NCI-H345 treated with DMSO at 0.1 percent for 48 hours (cell line): ENCODE results near the gene DSCAM.
A peak's percentile ranks its signal among the peaks of the same experiment; 100 is the strongest.

Experiments
- DNase-seq: peaks from one replicate; lab custom pipeline; 2025; ENCODE audit not compliant: unreplicated experiment; lab: John Stamatoyannopoulos, UW

The DSCAM gene

DNA sequence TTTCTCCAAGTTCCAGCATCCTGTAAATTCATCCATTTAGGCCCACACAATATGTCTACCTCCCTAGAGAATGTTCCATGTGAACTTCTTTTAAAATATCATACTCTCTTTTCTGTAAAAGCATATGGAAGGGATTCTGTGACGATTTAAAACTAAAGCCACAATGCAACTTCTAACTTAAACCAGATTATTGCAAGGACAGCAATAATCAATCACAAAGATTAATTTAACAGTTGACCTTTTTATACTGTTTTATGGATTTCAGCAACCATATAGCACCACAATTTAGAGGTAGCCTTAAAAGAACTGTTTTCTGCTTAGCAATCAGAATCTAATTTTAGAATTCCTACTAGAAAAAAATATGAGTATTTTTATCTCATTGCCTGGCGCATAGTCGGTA lies 58.3 kb downstream of the DSCAM start:
- no peak for DNase-seq

DNA sequence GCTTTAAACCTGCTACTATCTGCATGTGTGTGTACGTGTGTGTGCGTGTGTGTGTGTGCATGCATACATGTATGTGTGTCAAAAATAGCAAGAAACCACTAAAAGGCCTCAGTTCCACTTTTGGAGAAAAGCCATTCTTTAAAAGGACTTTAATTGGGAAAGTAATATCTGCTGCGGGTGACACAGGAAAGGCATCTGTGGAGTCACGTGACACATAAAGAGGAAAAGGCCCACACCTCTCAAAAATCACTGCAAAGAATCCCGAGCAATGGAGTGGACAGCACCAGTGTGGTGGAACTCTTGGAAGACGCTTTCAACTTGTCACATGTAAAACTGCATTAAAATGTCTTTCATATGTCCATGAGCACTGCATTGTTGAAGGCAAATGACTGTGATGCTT lies 63.6 kb downstream of the DSCAM start:
- no peak for DNase-seq

DNA sequence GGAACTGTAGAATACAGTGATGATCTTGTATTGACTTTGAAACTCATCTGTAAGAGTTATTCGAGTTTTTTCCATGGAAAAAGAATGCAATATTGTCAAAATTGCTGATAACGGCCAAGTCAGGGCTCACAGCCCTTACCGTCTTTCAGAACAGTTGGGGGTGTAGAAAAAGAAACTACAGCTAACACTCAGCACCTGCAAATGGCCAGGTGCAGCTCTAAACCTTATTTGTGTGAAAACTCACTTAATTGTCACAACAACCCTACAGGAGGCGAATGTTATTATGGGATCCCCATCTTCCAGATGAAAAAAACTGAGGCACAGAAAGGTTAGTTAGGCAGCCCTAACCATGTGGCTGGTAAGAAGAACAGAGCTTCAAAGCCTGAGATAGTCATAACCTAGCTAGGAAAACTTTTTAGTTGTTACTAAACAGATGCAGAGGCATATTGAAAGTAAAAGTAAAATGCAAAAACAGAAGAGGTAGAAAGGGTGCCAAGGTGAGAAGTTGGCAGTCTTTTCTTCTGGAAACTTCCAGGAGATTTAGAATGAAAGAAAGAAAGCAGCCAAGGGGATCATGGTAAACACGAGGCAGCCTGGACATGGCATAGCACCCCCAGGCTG lies 76.4 kb downstream of the DSCAM start:
- DNase-seq = no peak

DNA sequence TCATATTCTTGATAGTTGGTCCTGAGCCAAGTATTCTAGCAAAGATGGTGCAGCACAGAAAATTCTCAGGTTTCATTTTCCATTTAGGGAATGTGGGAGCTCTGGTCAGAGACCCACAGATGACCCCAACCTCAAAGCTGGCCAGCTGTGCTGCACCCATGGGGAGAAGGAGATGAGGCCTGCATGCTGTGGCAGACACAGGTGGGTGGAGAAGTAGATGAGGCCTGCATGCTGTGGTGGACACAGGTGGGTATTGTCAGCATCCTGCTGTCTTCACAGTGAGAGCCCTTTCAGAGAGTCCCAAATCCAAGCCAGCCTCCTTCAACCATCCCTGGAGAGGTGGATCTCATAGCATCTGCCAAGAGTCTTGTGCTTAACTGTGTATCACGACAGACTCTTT lies 77.7 kb downstream of the DSCAM start:
- DNase-seq = no peak

DNA sequence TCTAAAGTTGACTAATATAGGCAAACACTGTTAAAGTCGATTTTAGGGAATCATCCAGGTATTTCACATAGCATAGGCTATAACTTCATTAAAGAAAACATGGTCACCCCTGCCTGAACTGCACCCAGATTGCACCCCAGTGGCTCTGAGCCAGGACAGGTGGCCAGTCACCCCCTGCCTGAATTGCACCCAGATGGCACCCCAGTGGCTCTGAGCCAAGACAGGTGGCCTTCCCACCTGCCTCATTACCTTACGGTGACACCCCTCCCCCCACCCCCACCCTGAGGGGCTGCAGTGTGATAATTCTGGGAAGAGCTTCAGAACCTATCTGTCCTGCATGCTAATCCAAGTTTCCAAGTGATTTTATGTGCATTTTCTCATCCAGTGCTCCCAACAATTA lies 78.9 kb downstream of the DSCAM start:
- DNase-seq = no peak

DNA sequence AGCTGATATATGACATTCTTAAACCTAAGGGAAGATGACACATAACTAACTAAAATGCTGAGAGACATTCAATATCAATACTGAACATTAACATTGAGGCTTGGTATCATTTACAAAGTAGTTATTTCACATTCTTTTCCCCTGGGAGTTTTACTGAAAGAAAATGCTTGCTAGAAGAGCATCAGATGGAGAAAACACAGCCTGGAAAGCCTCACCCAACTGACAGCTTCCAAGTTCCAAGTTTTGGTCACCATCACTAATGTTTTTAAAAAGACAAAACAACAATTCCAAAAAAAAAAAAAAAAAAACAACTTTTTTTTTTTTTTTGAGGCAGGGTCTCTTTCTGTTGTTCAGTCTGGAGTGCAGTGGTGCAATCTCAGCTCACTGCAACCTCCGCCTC lies 80.6 kb downstream of the DSCAM start:
- DNase-seq = no peak

DNA sequence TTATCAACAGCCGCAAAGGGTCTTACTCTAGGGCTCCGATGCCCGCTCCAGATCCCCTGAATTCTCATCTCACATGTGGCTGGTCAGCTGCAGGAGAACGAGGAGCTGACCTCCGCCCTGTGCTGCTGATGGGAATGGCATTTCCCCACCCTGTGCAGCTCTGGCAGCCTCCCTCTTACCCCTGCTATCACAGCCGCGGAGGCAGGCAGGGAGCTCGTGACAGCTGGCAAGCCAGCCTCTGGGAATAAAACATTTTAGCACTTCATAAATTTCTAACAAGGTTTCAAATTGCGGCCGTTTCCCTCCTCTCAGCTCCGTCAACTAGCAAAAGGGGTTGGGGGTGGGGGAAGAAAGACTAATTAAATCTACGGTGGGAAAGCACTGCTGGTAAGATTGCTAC lies 81.1 kb downstream of the DSCAM start:
- DNase-seq = no peak

DNA sequence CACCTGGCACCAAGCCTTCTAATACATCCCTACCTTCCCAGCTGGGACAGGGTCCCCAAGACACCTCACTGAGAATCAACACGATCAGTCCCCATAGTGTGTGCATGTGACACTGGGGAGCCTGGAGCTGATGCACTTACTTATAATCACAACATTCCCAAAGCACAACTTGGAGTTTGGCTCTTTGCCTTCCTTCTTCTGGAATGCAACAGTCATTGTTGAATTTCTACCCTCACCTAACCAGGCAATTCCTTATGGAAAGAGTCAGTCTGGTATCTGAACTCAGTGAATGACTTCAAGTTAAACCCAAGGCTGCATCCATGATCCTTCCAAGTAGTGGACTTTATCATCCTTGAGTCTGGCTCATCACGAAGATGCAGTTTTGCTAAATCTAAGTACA lies 86.1 kb downstream of the DSCAM start:
- DNase-seq = no peak

DNA sequence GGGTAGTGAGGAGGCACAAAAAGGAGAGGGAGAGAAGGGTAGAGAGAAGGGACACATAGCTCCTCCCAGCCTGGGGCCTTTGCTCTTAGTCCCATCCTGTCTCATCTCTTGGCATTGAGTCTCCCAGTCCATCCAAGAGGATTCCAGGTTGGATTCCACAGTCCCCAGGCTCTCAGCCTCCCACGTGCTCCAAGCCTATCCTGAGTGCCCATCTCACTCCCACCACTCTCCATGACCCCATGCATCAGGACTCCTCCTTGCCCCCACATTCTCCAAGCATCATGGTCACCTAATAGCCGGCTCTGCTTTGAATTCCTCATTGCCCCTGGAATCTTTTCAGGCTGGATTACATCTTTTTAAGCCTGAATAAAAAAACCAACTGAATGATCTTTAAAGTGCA lies 87.9 kb downstream of the DSCAM start:
- DNase-seq = no peak

DNA sequence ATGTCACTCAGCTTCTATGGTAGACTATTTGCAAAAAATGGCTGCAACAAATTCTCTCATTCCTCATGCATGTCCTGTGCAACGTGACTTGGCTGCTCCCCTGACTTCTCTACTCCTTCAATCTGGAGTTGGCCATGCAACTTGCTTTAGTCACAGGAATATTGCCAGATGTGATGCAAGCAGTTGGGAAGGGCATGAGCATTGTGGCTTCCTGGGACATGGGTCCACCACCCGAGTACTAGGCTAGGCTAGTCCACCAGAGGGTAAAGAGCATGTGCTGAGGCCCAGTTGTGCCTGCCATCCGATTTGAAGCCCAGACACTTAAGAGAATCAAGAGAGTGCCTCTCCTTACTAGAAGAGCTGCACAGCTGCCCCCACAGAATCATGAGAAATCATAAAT lies 89.6 kb downstream of the DSCAM start:
- DNase-seq = no peak

DNA sequence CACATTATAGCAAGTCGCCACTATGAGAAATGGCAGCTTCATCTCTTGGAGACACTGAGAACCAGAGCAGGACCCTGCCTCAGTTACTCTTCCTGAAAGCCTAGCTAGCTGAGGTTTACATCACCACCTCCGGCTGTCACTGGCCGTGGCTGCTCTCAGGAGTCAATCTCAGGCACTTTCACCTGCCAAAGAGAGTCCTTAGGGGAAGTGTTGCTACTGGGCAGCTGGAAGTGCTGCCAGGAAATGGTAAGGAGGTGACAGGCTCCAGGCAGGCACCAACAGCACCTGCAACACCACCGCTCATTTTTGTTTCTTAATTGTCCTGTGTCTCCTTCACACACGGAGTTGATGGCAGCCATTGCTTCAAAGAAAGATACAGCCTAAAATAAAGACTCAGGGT lies 92.5 kb downstream of the DSCAM start:
- no peak for DNase-seq

DNA sequence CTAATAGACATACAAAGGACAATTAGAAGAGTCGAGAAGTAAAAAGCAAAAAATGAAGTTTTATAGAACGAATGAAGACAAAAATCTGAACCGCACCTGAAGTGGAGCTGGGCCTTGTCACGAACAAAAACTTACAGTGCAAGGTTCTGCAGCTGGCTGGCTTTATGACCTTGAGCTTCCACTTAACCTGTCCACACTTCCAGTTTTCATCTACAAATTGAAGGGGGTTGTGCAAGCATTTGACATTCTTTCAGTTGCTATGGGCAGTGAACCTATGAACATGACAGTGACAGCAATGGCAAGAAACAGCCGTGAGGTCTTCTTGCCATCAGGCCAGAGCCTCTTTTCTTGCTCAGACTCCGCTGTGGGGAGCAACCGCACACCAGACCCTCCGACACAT lies 93.2 kb downstream of the DSCAM start:
- no peak for DNase-seq

DNA sequence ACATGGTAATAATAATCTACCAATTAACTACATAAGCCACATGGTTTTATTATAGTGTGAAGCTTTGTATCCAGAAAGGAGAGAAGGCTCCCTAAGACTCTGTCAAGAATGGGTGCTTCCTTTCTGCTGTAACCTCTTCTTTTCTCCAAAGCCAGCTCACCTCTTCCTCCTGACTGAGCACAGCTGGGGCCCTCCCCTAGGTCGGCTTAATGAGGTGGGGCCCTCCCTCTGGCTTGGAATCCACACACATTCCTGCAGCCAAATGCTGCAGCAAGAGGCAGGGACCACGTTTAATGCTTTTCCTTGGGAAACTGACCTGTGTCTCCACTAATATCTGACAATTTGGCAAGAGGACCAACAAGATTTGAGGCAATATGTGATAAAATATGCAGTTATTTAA lies 94.8 kb downstream of the DSCAM start:
- no peak for DNase-seq

DNA sequence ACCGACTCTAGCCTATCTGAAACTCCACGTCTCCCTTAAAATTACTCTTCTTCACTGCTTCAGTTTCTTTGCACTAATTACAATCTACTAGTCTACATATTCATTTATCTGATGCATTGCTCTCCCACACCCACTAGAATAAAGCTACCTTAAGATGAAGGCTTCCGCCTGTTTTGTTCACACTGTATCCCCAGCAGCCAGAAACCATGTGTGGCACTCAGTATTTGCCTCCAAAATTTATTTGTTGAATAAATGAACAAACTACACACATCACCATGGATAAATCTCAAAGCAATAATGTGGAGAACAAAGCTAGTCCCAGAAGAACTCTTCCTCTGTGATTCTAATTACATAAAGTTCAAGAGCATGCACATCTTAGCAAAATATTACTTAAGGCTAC lies 95.7 kb downstream of the DSCAM start:
- DNase-seq = no peak

DNA sequence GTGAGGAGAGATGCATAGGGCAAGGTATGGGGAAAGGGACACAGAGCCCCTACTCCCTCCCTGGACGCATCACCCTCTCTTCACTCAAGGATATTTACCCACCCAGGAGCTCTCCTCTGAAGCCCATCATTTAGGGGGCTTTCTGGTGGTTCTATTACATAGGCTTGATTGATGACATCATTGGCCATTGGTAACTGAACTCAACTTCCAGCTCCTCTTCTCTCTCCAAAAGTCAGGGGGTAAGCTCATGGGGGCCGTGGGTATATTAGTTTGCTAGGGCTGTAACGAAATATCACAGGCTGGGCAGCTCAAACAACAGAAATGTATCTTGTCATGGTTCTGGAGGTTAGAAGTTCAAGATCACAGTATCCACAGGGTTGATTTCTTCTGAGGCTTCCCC lies 110.8 kb downstream of the DSCAM start:
- no peak for DNase-seq

DNA sequence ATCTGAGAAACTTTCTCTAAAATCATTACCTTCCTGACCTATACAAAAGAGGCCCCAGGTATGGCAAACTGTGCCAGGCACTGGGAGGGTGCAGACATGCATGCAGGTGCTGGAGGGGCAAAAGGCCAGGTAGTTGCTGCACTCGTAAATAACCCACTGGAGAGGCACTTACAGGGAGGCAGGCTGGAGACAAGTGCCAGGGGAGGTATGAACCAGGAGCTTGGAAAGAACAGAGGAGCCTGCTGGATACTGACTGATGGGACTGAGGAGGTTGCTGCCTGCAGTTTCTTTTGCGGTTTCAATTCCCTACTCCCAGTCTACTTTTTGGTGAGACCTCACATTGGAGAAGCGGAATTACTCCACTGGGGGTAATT lies 113.9 kb downstream of the DSCAM start:
- DNase-seq = peak; percentile 3

DNA sequence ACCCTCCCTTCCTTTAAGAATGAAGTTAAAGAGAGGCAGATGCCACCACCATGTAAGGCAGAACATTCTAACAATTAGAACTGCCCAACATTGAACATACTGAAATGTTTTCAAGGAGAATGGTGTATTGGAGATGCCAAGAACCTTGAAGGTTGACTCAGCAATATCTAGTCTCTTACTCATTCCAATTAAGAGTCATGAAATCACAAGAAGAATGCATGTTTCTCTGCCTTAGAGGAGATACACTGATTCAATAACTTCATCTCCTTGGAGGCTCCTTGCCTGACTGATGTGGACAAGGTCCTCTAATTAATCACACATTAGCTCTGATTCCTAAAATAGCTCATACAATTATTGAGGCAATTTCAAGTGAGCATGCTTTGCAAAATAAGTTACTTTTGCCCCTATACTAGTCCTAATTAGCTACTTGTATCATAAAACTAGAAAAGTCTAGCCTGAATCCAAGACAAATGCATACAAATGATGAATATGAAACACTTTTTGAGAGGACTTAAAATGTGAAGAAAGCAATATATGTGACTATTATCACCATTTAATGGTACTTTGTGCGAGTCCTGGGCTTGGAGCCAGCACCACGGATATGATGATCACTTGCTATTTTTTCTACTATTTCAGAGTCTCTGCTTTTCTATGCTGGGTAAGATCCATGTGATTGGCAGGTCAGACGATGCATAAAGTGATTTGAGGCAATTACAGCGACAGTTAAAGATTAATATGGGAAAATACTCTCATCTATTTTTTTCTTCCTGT lies 114.5 kb downstream of the DSCAM start:
- DNase-seq = no peak

DNA sequence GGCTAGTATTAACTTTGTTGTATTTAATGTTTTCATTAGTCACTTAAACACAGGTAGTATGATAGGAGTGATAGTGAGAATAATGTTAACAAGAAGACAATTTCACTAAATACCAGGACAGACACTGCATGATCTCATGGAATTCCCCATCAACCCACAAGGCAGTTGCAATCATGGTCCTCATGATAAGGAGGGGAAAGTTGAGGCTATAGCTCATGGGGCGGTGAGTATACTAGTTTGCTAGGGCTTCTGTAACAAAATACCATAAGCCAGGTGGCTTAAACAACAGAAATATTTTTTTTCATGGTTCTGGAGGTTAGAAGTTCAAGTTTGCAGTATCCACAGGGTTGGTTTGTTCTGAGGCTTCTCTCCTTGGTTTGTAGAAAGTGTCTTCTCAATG lies 115.8 kb downstream of the DSCAM start:
- no peak for DNase-seq

DNA sequence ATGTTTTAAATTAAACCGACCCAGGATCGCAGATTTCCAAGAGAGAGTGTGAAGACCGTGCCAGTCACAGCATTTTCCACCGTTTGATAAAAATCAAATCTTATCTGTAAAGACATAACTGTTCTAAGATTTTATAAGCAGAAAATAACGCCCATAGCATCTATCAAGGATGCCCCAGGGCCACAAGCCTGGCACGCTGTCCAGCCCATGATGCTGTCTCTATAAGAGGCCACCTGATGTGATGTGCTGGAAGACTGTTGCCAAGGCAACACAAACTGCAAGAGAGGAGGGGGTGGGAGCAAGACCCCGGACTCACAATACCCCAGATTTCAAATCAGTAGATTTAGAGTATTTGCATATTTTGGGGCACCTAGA lies 116.5 kb downstream of the DSCAM start:
- no peak for DNase-seq

DNA sequence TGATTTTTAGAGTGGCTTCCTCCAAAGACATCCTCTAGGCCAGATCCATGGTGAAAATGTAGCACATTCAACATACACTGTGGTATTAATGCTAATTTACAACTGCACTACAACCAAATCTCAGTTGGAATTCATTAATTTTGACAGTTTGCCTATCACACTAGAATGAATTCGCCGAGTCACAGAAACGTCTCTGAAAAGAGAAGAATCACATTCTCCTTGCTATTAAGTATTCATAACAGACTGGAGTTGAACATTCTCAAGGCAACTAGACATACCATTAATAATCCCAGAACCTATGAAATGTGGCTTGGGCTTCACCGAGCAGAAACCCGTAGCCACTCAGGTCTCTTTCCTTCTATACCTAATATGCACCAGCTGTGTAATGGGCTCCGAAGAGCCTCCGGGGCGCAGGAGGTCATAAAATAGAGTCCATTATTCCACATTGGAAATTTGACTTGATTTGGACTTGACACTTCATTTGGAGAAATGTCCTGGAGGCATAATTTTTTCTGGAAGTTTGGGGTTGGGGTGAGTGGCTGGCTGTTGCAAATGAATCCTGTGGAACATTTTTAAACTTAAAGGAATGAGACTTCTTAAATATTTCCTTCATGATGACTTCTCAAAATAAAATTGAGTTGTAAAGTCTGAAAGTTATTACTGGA lies 117.1 kb downstream of the DSCAM start:
- DNase-seq = no peak

DNA sequence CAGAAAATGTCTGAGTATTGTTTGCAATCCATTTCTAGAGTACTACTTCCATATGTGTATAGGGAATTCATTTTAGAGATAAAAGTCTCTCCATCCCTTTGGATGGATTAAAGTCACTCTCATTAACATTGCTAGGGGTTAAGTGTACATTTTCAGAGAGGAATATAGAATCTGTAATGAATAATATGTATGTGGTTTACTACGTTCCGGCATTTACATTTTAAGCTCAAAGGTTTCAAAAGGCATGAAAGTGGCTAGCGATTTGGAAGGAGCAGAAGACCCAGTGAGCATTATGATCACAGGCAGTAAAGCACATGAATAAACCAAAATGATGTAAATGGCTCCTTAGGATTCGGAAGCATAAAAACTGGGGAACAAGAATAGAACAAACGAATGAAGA lies 123.0 kb downstream of the DSCAM start:
- no peak for DNase-seq

DNA sequence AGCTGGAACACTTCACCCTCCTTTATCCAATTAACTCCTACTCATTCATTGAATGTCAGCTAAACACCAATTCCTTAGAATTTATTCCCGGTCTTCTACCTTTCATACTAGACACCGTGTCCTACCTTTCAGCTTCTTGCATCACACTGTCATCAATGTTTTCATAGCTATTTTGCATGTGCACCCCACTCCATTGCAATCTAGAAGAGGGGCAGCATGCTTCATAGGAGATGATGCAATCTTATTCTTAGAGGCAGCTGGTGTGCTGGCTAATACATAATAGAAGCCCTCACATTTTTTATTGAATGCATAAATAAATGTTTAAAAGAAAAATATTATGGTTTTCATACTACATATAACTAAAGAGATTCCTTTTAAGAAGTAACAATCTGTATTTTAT lies 123.6 kb downstream of the DSCAM start:
- no peak for DNase-seq

DNA sequence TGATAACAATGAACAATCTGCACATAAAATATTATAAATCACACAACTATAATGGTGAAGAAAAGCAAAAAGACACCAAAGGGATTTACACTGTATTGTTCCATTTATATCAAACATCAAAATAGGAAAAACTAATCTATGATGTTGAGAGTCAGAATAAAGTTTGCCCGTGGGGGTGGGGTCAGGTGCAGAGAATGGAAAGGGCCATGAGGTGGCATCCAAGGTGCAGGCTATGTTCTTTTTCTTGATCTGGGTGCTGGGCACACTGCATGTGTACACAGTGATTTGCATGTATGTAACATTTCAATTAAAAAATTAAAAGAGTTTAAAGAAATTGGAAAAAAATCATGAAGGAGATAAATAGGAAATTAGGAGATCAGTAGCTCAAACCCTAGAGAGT lies 127.3 kb downstream of the DSCAM start:
- DNase-seq = no peak
